CD4-positive, alpha-beta T cell treated with Interleukin-15 for 4 hours (primary cell): ENCODE measurements around the gene SMPD1.

Experiments
- DNase-seq: peaks from one replicate; pipeline ENCODE4 v3.0.0-alpha.2; 2020; ENCODE audit warnings: low spot score

SMPD1 gene

DNA sequence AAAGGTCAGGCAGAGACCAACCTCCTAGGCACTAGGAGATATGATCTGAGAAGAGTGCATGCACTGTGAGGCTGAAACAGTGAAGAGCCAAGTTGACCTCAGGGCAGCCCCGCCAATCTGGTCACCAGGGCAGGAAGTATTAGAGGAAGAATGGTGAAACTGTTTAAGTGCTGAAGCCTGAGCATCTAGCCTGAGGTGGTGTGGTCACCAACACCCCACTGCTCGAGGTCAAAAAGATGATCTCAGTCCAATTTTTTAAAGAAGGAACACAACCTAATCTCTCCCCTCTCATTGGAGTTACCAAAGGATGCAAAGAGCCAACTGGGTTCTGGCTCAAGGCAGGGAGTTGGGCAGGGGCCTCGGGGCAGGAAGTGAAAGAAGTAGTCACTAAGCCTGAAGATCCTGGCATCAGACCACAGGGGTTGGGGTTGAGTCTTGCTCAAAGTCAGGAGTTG lies 24.6 kb downstream of the SMPD1 start:
- no peak for DNase-seq

- DNase-seq = no peak
These were observed 25.5 kb downstream of the SMPD1 start for GRCh38 chr11:6415797-6416196.

GRCh38 chr11:6417907-6418556 lies 27.8 kb downstream of the SMPD1 start:
- DNase-seq = no peak

DNA sequence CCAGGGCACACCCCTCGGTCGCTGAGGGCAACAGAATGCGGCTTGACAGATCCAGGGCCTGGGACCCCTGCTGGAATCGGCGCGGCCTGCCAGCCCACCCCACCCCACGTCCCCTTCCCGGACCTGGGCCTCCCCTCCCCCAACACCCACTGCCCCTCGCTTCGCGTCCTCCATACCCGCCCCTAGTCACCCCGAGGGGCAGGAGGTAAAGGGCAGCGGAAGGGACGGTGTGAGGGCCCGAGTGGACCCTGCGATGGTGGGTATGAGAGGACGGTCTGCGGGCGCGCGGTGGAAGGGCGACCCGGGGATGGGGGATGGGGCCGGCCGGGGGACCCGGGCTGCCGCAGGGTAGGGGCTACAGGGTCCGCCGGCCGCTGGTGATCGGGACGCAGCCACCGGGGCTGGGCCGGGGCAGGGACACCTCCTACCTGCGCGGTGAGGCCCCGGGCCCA lies 28.3 kb downstream of the SMPD1 start:
- no peak for DNase-seq

DNA sequence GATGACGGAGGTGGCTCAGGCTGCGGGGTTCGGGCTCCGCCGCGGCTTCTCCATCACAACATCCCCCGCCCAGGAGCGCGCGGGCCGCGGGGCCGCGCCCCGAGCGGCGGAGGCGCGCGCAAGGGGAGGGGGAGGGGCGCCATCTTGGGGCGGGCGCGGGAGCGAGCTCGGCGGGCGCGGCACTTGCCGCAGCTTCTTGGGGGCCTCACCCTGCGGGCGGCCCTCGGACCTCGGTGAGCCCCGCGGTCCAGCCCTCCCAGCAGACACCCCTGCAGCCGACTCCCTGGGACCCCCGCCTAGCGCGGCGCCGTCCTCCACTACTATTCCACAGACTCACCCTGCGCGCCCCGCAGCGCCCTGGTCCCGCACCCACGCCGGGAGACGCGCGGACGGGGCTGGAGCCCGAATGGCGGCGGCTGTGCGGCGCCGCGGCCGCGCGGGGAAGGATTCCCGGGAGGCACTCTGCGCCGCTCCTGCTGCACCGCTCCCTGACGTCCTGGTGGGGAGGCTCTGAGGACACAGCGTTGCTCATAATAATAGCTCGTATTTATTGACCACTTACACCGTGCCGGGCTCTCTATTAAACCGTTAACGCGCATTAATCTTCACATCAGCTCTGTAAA lies 28.8 kb downstream of the SMPD1 start, which contains the start of gene APBB1:
APBB1 (minus strand) TSS at position 86 of the 623 bp plus-strand sequence. CDS start 7,747 bp downstream, outside the sequence.
- DNase-seq = peak; percentile 72

GRCh38 chr11:6420677-6421076 lies 30.4 kb downstream of the SMPD1 start:
- DNase-seq = no peak

- no peak for DNase-seq
These were observed 37.2 kb downstream of the SMPD1 start for GRCh38 chr11:6427516-6427915.

- no peak for DNase-seq
These were observed 41.6 kb downstream of the SMPD1 start for GRCh38 chr11:6431861-6432260.

- no peak for DNase-seq
These were observed 43.9 kb downstream of the SMPD1 start for GRCh38 chr11:6433998-6434660.

DNA sequence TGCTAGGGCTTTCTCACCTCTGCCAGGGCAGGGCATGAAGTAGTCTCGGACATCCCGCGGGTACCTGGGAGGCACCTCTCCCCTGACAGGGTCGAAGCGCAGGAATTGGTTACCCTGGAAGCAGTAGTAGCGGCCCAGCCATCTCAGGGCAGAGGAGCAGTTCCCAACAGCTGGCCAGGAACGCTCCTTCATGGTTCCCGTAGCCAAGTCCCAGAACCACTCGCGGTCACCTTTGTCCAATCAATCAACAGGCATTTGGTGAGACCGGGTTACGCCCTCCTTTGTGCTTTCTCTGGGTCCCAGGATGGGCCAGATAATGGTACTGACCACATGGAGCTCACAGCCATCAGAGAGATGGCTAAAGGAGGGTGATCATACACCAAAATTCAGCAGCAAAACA lies 47.1 kb downstream of the SMPD1 start:
- no peak for DNase-seq

GRCh38 chr11:6437993-6438392 lies 47.7 kb downstream of the SMPD1 start:
- peak; percentile 13 for DNase-seq

GRCh38 chr11:6438979-6439571 lies 48.8 kb downstream of the SMPD1 start:
- DNase-seq = peak; percentile 44

DNA sequence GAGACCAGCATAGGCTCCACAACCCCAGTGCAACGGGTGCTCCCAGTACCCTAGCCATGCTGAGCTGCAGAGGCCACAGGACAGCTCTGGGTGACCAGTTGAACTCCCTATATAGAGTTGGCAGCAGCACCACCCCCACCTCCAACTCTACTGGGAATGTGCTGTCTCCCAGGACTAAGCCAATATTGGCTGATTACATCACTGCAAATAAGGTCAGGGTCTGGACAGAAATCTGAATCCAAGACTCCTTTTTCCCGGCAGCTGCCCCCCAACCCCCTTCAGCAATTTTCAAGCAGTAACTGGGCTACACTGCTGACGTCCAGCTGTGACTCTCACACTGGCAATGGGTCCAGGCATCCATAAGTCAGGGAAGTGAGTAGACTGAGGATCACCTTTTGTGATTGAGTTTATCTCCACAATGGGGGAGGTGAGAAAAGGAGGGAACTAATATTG lies 50.7 kb downstream of the SMPD1 start, which contains the start of gene HPX:
HPX (minus strand) TSS at position 82 of the 453 bp plus-strand sequence; CDS start at position 58, 24 bp downstream.
- DNase-seq = no peak

DNA sequence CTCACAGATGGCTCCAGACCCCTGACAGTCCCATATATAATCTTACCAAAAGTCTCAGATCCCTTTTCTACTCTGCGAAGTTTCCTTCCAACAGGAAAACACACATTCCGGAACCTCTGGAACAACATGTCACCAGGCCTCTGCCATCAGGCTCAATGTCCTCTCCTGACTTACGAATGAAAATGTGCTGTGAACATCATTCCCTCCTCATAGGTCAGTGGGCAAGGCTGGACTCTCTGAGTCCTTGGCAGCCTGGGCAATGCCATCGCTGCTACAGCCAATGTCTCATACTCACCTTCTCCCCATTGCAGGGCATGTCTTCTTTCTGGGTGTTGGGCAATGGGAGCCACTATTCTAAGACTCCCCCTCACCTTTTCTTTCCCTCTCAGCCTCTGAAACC lies 52.2 kb downstream of the SMPD1 start:
- no peak for DNase-seq

GRCh38 chr11:6443269-6444003 lies 53.2 kb downstream of the SMPD1 start:
- DNase-seq = peak; percentile 56
